Fibroblast of skin of left quadriceps (primary cell): Measurements from ENCODE around the gene CYP1A2.
"Not testable (repeated sequence)": the region's sequence is repeated elsewhere in the genome, so short reads cannot be mapped to it uniquely, and the experiment has no call there.

ENCODE experiments used
- DNase-seq, 2 experiments: peaks; one replicate each; pipeline ENCODE4 v3.0.0-alpha.2; 2013; ENCODE audit warnings: low read depth in 2 of 2

Gene CYP1A2

DNA sequence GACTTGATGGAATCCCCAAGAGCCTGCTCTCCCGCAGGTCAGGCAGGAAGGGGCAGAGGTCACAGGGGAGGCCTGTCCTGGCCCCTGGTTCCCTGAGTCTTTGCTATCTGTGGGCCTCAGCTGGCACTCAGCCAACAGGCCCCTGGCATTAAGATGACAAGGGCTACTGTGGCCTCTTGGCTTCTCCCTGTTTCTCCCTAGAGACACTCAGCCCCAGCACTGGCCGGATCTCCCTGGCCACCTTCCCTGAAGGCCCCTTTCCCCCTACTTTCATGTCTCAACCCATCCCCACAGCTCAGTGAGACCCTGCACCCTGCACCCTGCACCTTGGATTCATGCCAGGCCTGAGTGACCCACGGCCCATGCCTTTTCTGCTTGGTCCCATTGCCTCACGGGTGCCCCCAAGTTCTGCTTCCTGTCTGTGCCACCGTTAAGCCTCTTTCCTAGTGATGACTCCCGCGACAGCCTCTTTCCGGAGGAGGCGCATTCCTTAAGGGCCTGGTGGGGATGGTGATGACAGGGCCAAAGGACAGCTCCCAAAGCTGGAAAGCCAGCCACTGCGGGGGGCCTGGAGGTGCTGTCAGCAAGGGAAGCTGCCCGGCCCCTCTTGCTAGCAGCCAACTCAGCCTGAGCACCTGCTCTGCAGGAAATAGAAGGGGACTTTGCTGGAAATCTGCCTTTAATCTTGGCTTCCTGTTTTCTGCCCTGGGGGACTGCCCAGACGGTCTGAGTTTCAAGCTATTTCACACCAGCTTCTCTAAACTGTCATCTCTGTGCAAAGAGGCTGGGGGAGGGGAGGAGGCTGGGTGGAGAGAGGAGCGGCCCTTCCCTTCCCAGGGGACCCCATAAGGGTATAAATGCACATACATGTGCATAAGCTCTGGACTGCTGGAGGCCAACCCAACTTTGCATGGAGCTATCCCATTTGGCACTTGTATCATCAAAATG, 28.4 kb downstream of the CYP1A2 start:
- DNase-seq = no peak

DNA sequence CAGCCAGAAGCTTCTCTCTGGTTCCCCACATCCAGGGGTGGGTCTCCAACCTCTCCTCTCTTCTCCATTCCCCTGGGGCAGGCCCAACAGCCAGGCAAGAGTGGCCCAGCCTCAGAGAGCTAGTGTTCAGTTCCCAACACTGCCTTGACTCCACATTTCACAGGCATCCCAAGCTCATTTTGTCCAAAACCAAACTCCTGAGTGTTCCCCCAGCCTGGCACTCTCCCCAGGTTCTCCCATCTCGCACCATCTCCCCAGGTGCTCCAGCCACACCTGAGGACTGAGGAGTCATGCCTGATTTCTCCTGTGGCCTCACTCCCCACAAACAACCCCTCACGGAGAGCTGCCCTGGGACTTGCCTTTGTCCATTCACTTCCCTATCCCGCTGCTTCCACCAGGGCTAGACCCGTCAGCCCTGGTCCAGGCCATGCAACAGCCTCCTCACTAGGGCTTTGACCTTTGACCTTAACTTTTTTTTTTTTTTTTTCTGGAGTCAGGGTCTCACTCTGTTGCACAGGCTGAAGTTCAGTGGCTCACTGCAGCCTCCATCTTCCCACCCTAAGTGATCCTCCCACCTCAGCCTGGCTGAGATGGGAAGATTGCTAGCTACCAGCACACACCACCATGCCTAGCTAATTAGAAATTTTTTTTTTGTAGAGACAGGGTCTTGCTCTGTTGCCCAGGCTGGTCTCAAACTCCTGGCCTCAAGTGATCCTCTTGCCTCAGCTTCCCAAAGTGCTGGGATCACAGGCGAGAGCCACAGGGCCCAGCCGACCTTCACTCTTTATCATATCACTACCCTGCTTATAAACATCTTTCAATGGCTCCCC, 29.3 kb downstream of the CYP1A2 start:
- DNase-seq = no peak

DNA sequence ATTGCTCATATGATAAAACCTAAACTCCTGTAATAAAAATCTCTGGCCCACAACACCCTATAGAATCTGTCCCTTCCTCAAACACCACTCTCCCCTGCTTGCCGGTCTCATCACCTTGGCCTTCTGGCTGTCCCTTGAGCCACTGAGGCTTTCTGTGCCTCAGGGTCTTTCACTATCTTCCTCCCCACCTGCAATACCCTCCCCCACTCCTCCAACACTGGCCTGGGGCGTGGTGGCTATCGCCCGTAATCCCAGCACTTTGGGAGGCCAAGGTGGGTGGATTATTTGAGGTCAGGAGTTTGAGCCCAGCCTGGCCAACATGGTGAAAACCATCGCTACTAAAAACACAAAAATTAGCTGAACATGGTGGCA, 29.9 kb downstream of the CYP1A2 start:
- no peak for DNase-seq

DNA sequence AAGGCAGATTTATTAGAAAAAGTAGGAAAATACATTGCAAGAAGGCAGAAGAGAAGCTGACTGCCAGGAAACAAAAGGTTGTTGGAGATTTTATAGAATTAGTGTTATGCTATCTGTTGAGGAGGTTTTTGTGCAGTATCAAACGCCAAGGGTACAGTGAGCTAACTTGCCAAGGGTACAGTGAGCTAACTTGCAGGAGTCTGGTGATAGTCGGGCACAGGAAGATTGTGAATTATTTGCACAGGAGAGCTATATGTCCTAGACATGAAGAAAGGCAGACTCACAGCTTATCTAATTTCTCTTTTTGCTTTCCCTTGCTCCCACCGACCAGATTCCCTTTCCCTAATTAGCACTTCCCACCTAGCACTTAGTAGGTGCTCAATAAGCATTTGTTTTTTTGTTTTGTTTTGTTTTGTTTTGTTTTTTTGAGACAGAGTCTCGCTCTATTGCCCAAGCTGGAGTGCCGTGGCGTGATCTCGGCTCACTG, 30.6 kb downstream of the CYP1A2 start:
- DNase-seq = no peak

DNA sequence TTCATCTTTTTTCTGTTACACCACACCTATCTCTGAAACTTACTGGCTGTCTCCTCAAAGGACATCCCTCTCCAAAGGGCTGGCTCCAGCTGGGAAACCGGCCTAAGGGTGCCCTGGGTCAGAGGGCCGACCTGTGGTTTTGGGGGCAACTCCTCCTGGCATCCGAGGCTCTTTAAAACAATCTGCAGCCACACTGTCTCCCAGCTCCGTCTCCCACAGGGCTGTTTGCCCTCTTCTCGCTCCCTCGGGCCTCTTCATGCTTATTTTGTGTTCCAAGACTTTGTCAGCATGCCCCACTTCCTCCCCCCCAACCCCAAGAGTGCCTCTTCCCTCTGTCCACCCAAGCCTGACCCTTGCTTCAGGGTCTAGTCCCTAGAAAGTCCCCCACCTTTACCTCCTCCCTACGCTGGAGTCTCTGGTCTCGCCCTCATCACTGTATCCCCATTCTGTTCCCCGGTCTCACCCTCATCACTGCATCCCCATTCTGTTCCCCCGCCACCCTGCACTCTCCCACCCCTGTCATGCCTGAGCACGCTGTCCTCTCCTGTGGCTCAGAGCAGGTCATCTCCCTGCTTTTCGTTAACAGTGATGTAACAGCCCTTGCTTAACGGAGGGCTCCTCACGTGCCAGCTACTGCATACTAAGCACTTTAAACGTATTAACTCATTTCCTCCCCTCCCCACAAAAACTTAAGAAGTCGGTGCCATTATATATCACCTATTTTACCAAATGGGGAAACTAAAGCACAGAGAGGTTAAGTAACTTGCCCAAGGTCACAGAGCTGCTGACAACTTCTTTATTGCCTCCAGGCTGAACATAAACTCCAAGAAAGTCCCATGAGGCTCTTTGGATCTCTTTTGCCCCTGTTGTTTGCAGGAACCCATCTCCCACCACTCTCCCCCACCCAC, 32.1 kb downstream of the CYP1A2 start:
- no peak for DNase-seq

DNA sequence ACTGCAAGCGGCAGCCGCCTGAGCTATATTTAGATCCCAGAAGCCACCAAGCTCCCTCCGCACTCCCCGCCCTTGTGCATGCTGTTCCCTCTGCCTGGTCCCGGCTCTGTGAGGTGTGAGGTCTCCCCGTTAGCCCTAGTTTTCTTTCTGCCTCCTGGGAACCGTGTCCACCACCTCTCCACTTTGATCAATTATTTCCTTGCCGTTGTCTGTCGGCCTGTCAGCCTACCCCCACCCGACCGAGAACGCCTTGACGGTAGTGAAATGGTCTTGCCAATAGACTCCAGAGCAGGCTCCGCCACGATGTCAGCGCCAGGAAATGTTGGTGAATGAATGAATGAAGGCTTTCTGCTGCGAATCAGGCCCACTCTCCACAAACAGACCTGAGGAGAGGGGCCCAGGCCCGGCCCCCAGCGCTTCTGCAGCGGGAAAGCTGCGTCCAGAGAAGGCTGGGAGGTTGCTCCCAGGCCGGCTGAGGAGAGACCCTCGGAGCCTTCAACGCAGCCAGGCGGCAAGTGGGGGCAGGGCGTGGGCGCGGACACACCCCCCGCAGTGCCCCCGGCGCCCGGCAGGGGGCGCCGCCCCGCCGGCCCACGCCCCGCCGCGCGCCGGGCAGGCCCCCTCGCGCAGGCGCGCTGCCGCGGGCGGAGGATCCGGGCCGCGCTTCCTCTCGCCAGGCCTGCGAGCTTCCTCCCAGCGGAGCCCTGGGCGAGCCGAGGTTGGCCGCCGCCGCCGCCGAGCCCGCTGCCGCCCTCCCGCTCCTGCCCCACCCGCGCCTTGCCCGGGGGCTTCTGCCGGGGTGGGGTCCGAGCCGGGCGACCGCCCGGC, 33.0 kb downstream of the CYP1A2 start, which contains the start of gene CSK:
Gene CSK, plus strand, starts transcription at position 650 of the 828 bp plus-strand sequence. CDS start 16,218 bp downstream, outside the sequence.
- no peak for DNase-seq

DNA sequence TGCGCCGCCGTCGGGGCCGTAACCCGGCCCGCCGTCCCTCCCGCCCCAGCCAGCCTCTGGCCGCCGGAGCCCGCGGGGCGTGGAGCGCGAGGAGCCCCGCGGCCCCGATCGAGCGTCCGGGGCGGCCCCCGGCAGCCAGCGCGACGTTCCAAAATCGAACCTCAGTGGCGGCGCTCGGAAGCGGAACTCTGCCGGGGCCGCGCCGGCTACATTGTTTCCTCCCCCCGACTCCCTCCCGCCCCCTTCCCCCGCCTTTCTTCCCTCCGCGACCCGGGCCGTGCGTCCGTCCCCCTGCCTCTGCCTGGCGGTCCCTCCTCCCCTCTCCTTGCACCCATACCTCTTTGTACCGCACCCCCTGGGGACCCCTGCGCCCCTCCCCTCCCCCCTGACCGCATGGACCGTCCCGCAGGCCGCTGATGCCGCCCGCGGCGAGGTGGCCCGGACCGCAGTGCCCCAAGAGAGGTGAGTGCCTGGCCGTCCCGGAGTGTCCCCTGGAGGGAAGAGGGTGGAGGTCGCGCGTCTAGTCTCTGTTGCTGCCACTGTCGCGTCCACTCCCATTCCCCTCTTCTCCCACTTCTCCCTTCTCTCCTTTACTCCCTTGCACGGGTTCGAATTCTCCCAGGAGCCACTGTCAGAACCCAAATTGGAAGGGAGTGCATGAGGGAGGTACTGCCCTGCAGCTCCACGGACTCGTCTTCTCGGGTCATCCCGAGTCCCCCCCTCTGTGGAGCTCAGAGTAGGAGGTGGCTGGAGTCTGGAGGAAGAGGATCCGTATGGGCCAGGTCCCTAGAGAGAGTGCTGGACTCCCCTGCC, 33.8 kb downstream of the CYP1A2 start:
- no peak for DNase-seq

DNA sequence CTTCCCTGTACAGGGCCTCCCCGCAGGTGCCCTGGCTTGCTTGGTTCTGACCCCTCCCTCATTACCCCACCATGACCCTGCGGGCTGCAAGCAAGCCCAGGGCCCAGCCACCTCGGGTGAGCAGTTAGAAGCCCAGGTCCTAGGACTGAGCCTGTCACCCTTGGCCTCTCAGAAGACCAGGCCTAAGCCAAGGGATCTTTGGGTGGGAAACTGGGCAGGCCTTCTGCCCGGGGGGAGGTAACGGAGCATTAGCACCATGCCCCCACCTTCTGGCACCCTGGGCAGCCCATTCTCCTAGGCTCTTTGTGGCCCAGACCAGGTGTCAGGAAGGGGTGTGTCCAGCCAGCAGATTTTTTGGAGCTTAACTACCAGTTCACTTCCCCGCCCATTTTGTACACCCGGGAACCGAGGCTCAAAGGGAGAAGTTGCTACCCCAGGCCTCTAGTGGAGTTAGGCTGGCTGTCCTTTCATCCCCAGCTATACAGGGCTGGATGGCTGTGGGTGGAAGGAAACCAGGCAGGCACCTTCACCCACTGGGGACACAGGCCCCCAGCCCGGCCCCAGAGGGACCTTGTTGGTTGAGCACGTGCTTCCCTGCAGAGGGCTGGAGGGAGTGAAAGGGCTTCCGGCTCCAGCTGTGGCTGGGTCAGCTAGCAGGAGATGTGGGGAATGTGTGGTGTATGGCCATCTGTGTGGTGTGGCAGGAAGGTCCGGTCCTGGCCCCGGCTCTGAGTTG, 34.6 kb downstream of the CYP1A2 start:
- DNase-seq = no peak

DNA sequence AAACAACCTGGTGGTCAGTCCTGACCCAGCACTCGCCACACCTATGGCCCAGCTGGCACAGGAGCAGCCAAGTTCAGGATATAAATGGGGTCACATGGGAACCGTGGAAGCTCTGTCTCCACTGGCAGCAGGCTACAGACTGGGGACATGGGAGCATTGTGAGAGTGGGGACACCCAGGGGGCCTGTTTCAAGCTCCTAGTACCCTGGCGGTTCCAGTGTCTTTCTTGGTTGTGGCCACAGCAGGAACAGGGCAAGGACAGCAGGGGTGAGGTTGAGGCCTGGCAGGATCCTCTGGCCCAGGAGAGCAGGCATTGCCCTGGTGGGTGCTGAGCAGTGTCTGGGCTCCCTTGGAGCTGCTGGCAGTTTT, 35.1 kb downstream of the CYP1A2 start:
- DNase-seq = no peak

DNA sequence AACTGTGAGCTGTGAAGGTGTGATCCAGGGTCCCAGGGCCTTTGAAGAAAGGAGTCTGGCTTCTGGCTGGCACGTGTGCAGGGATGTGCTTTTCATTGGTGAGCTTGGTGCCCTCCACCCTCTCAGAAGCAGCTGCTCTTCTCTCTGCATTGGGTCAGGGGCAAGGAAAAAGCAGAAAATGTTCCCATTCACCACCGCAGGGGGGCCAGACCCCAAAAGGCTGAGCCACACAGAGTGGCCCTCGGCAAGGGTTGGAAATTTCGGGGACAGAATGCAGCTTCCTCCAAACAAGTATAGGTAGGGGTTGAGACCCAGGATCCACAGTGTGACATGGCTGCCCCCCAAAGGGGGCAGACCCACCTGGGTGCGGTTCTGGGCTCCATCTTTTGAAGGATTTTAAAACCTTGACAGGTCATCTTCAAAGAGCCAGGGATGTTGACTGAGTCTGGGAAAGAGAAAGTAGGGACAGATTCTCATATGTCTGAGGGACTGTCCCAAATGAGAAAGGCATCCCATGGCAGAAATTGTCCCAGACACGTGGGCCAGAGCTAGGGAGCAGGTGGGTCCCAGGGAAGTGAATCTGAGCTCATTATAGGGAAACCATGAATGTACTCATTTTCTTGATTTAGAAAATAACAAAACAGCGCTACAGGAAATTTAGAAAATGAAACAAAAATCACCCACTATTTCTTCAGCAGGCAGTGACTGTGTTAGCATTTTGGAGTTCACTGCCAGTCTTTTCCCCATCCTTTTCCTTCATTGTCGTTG, 36.0 kb downstream of the CYP1A2 start:
- no peak for DNase-seq

DNA sequence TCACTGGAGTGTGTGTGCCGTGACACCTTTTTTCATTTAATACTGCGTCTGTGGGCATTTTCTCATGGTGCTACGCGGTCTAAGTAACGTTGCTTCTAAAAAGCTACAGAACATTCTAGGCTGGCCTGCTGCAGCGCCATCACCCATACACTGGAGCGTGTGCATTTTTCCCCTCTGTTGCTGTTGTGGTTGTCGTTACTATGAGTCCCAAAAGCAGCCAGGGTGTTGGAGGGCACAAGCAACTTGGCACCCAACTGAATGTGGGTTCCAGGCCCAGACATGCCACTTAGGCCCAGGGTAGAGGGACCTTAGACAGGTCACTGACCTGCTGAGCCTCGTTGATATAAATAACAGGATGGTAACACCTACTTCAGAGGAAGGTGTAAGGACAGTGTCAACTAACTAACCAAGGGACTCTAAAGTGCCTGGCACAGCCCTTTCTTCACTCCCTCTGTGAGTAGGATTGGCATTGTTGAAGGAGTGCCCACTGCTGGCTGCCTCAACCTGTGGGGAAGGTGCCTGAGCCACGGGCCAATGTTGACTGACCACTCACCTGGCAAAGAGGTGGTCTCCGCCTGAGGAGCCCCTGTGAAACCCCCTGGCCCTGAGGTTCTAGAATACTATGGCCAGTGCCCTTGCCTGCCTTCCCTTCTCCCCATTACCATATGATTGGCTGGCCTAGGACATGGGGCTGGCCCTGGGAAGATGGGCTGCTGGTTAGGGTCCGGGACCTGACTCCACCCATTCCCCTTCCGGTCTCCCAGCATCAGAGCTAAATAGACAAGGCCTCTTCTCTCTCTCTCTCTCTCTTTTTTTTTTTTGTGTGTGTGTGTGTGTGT, 36.8 kb downstream of the CYP1A2 start:
- DNase-seq = no peak

DNA sequence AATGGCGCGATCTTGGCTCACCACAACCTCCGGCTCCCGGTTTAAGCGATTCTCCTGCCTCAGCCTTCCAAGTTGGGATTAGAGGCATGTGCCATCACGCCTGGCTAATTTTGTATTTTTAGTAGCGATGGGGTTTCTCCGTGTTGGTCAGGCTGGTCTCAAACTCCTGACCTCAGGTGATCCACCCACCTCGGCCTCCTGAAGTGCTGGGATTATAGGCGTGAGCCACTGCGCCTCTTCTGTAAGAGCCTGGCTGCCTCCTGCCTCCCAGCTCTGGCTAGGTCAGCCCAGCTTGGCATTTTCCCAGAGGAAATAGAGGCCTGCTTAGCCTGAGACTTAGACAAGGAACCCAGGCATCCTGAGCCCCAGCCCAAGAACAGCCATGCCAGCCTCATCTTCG, 37.4 kb downstream of the CYP1A2 start:
- not testable (repeated sequence) for DNase-seq

DNA sequence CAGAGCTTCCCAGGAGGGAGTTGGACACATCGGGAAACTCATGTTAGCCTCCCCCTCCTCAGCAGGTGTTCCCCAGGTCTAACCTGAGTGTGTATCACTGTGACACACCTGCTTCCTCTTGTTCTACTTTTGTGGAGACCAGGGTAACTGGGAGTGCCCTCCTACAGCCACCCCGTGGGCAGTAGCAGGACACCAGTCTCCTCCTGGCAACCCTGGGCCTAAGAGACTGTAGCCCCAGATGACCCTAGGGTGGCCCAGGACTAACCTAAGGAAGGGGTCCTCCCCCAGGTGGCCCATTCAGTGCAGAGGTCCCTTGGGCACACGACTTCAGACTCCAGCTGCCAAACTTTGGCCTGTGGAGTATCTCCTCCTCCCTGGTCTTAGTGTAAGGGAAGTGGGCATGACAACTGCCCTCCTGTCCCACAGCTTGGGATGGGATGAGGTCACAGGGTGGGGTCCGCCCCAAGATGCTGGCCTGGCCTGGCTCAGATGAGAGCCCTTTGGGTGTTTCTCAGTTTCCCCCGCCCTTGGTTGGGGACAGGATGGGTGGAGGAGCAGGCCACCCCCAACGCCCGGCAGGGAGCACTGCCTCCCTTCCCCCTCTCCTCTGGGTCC, 38.0 kb downstream of the CYP1A2 start:
- no peak for DNase-seq

DNA sequence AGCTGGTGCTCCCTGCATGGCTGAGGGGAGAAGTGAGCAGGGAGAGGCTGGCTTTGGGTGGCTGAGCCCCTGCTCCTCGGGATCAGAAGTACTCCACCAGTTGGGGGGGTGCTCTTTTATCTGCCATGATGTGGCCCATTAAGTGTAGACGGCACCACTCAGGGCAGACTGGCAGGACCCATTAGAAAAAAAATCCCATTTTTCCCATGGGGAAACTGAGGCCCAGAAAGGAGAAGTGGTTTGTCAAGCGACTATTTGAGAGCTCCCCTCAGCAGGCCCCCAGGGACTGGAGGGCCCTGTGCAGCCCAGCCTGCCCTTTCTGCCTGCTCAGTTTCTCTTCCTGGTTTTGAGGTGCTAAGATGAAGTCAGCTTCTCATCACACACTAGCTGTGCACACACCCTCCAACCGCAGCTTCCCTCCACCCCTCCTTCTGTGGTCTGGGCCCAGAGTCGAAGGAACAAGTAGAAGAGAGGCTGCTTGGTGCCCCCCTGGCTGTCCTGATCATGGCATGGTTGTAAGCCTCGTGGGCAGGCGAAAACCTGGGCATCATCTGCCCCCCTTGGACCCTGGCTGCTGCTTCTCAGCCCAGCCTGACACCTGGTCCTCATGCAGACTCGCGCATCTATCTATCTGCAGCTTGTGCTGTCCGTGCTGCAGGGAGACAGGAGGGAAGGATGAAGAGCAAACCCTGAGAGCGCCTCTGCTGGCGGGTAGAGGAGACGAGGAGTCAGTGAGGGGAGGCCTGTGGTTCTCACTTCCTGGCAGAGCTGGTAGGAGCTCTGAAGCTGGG, 38.8 kb downstream of the CYP1A2 start:
- DNase-seq = no peak

DNA sequence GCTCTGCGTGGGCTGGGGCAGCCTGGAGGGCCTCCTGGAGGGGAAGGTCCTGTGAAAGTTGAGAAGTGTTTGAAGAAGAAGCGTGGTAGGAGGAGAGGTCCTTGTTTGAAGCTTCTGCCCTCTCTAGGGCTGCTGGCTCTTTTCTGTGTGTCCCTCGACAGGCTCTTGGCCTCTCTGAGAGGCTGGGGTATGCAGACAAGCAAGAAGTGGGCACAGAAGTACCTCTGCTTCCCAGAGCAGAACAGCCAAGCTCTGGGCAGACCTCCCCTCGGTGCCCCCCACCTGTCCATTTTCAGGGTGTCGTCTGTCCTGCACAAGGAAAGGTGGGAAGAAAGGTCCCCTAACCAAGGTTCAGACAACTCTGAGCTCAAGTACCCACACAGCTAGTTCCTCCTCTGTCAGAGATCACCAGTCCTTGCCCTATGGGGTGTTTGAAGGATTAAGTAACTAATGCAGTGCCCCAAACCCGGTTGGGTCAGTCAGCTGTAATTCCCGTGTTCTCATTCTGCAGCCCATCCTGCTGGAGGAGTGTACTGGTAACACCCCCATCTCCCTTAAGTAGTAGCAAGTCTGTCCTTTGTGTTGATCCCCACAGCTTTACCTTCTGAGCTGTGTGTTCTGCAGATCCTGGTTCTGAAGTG, 39.5 kb downstream of the CYP1A2 start:
- DNase-seq = no peak
